COLO668 (cell line): ENCODE results near the gene KCNN4.

Source experiments
- DNase-seq: peaks from one replicate; lab custom pipeline; 2025; ENCODE audit not compliant: unreplicated experiment; lab: John Stamatoyannopoulos, UW

KCNN4 gene

DNA sequence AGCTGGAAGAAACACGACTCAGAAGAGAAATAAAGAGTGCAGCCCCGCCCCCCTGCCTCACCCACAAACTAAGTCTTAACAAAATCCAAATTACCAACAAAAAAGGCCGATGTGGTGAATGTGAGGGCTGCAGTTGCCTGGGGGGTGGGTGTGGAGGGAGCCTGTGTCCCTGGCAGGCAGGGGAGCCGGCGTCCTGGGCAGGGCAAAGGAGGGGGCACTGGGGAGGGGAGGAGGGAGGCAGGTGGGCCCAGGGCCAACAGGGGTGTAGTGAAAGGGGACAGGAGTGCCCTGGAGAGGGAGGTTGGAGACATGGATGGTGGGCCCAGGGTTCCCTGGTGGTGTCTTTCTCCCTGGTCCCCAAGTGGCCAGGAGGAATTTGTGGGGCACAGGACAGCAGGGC, 60.9 kb downstream of the KCNN4 start:
- DNase-seq, result no peak

GRCh38 chr19:43719378-43719868, 61.4 kb downstream of the KCNN4 start:
- no peak for DNase-seq

DNA sequence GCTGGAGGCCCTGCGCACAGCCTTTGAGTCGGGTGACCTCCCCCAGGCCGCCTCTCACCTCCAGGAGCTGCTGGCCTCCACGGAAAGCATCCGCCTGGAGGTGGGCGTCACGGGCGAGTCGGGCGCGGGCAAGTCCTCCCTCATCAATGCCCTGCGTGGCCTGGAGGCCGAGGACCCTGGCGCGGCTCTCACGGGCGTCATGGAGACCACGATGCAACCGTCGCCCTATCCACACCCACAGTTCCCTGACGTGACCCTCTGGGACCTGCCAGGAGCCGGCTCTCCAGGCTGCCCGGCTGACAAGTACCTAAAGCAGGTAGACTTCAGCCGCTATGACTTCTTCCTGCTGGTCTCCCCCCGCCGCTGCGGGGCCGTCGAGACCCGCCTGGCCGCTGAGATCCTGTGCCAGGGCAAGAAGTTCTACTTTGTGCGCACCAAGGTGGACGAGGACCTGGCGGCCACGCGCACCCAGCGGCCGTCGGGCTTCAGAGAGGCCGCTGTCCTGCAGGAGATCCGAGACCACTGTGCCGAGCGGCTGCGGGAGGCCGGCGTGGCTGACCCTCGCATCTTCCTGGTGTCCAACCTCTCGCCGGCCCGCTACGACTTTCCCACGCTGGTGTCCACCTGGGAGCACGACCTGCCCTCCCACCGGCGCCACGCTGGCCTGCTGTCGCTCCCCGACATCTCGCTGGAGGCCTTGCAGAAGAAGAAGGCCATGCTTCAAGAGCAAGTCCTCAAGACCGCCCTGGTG, 62.0 kb downstream of the KCNN4 start:
- no peak for DNase-seq
